ENCODE measurements around the gene FXR2. TPM values are rescaled to one million over a fixed set of nuclear protein-coding genes. Genes with fewer than 3 reads are reported as not detected.
A peak's percentile ranks its signal among the peaks of the same experiment; 100 is the strongest.

Gene FXR2
- total and polyA plus RNA-seq, 10 of the 15 experiments (the other 5 are each of a cell fraction or from before 2014, with no cell fraction given), result 1.6 to 33.3 (median 22.0) TPM

GRCh38 chr17:7574176-7574953 lies 40.3 kb downstream of the FXR2 start:
- H3K9ac ChIP-seq (ENCODE audit: control insufficient read depth, insufficient read depth, low read length), result peak overlapping the region; percentile 99
- peaks cover 57% of the 10 kb centered on the region for H3K79me2 ChIP-seq (ENCODE audit: control insufficient read depth, insufficient read depth, low read length)
- ChIA-PET POLR2A (interaction anchor here (0.5 to 5.1 kb wide), 9 partner anchors 10 to 269 kb away, joined by 3 to 39 read pairs (median 4); partner anchors contain the start of genes FXR2, MPDU1, TMEM256 and TP53), CTCF (interaction anchor here (0.7 to 3.0 kb wide), 5 partner anchors 9 to 112 kb away, joined by 3 to 14 read pairs (median 5); partner anchors contain the start of genes MPDU1, SENP3, SOX15 and TP53), RAD21 (ENCODE audit: unreplicated experiment) (interaction anchor here (0.7 to 2.7 kb wide), 7 partner anchors 9 to 116 kb away, joined by 3 to 9 read pairs (median 4); partner anchors contain the start of genes MPDU1, SAT2 and SENP3), SMC1A (ENCODE audit: uncharacterized antibody, unreplicated experiment) (interaction anchor here (0.7 to 2.2 kb wide), 4 partner anchors 9 to 113 kb away, joined by 3 to 7 read pairs (median 4); partner anchors contain the start of genes MPDU1, TP53 and WRAP53)
- ATAC-seq (no peak), FAIRE-seq (no peak), DNase-seq (ENCODE audit: low read depth, low spot score) (no peak)
- H2AFZ ChIP-seq (ENCODE audit: control insufficient read depth, low read depth, low read length), result no peak overlapping the region
- no TSS peak for BruUV-seq (replicated peaks)
- H3K4me1 ChIP-seq (ENCODE audit: control insufficient read depth, insufficient read depth, low read length), result peaks cover 32% of the 10 kb centered on the region
- H3K4me2 ChIP-seq (ENCODE audit: control insufficient read depth, insufficient read depth), result peak overlapping the region; percentile 84
- H3K27me3 ChIP-seq (replicated peaks in 1 of 2; ENCODE audit: control insufficient read depth in 2 of 2, insufficient read depth in 2 of 2, low read length in 1 of 2), result no peaks in the 10 kb centered on the region
- in situ Hi-C loops (cut with MboI), result loop anchor here (25.0 kb wide), 1 partner anchor 537 kb away; the partner anchor contains the start of genes SLC16A11 and SLC16A13
- H3K4me3 ChIP-seq, result peak overlapping the region; percentile 93
- peaks cover 40 to 56% of the 10 kb centered on the region in 2 experiments for H3K36me3 ChIP-seq (ENCODE audit: control insufficient read depth in 2 of 2, insufficient read depth in 2 of 2, low read length in 1 of 2)
- H4K20me1 ChIP-seq (ENCODE audit: control insufficient read depth, insufficient read depth), result peaks cover 25% of the 10 kb centered on the region
- H3K27ac ChIP-seq (ENCODE audit: control insufficient read depth, insufficient read depth), result 0 out of 2 replicates have a peak overlapping the region, but pooled peaks have one; percentile 97
- H3K9me3 ChIP-seq (replicated peaks; ENCODE audit: control insufficient read depth, insufficient read depth, low read length), result no peaks in the 10 kb centered on the region
- WGBS (ENCODE audit: insufficient coverage, insufficient replicate concordance, low lambda C conversion rate, missing lambda C conversion rate), result 1% methylated on average over 15 of the region's 15 CpGs
- intact Hi-C loops (cut with micrococcal nuclease; ENCODE audit: unreplicated experiment), result loop anchor here (5.0 kb wide), 1 partner anchor 113 kb away; the partner anchor contains the start of genes TP53 and WRAP53
- TF ChIP-seq E2F8 (IDR thresholded peaks at IDR 0.05; ENCODE audit: low read depth, partially characterized antibody) (no peak), EGR1 (IDR thresholded peaks at IDR 0.05; ENCODE audit: borderline replicate concordance in 1 of 2, low read depth in 2 of 2, low read length in 2 of 2) (no peak), CBX5 (IDR thresholded peaks at IDR 0.05; ENCODE audit: low read depth) (no peak), MEF2A (IDR thresholded peaks at IDR 0.05; ENCODE audit: insufficient read depth, low read depth, low read length) (no peak), SIN3A (IDR thresholded peaks at IDR 0.05; ENCODE audit: low read depth, low read length) (no peak), ELK1 (IDR thresholded peaks at IDR 0.05; ENCODE audit: low read depth, low read length) (no peak), ATF3 (IDR thresholded peaks at IDR 0.05; ENCODE audit: borderline replicate concordance, extremely low read depth, low read depth, low read length) (no peak), POLR2AphosphoS5 (IDR thresholded peaks at IDR 0.05; ENCODE audit: low read length) (peak; percentile 53), POLR2A (IDR thresholded peaks at IDR 0.05; ENCODE audit: low read depth, low read length) (peak; percentile 33; the same call in 1 of the 2 replicates), MLLT1 (IDR thresholded peaks at IDR 0.05) (no peak), RELB (IDR thresholded peaks at IDR 0.05; ENCODE audit: low read depth) (no peak), SIX5 (IDR thresholded peaks at IDR 0.05; ENCODE audit: low read depth, low read length, severe bottlenecking) (no peak), WRNIP1 (IDR thresholded peaks at IDR 0.05; ENCODE audit: borderline replicate concordance, low read depth, low read length) (no peak)
